IPS-18a (cell line): ENCODE results near the gene ZNF333.
"Not testable (repeated sequence)": the region's sequence is repeated elsewhere in the genome, so short reads cannot be mapped to it uniquely, and the experiment has no call there.

Experiments
- H3K27ac ChIP-seq: one replicate; pipeline ENCODE4 v1.5.1; 2013; ENCODE audit warnings: low read length
- H3K27me3 ChIP-seq: one replicate; pipeline ENCODE4 v1.6.1; 2013; ENCODE audit warnings: mild to moderate bottlenecking, low read length; ENCODE audit not compliant: control insufficient read depth, insufficient read depth
- H3K36me3 ChIP-seq: one replicate; pipeline ENCODE4 v1.6.1; 2013; ENCODE audit warnings: low read depth, low read length; ENCODE audit not compliant: control insufficient read depth
- H3K4me1 ChIP-seq: one replicate; pipeline ENCODE4 v1.6.1; 2013; ENCODE audit warnings: low read depth, low read length; ENCODE audit not compliant: control insufficient read depth
- H3K4me3 ChIP-seq: one replicate; pipeline ENCODE4 v1.5.1; 2013; ENCODE audit warnings: low read length
- H3K9ac ChIP-seq: one replicate; pipeline ENCODE4 v1.6.1; 2013; ENCODE audit warnings: mild to moderate bottlenecking, low read length, moderate library complexity
- H3K9me3 ChIP-seq: one replicate; pipeline ENCODE4 v1.6.1; 2013; ENCODE audit warnings: low read depth, low read length; ENCODE audit not compliant: control insufficient read depth

The ZNF333 gene

GRCh38 chr19:14781713-14782536, 92.1 kb downstream of the ZNF333 start:
- H3K27me3 ChIP-seq, H3K9me3 ChIP-seq, H3K27ac ChIP-seq, H3K4me1 ChIP-seq, H3K4me3 ChIP-seq, H3K9ac ChIP-seq, H3K36me3 ChIP-seq: not testable (repeated sequence)

- Histone ChIP-seq H3K27me3 (no peaks in the 10 kb centered on the region), H3K4me3 (no peak overlapping the region), H3K9me3 (no peaks in the 10 kb centered on the region), H3K27ac (no peak overlapping the region), H3K36me3 (no peaks in the 10 kb centered on the region), H3K4me1 (no peaks in the 10 kb centered on the region), H3K9ac (no peak overlapping the region)
These were observed 93.0 kb downstream of the ZNF333 start for GRCh38 chr19:14782626-14783409.
